C4-2B (cell line): ENCODE data around the gene SUPV3L1.

Experiments
- ZFX ChIP-seq: fragments of 450-650 bp; IDR thresholded peaks from 2 replicates; pipeline ENCODE4 v1.6.1; 2017
- TF ChIP-seq, protein P1 (sequence below): fragments of 450-650 bp; conservative IDR thresholded peaks from 2 replicates; pipeline ENCODE4 v1.5.1; 2017; ENCODE audit warnings: mild to moderate bottlenecking

DNA sequence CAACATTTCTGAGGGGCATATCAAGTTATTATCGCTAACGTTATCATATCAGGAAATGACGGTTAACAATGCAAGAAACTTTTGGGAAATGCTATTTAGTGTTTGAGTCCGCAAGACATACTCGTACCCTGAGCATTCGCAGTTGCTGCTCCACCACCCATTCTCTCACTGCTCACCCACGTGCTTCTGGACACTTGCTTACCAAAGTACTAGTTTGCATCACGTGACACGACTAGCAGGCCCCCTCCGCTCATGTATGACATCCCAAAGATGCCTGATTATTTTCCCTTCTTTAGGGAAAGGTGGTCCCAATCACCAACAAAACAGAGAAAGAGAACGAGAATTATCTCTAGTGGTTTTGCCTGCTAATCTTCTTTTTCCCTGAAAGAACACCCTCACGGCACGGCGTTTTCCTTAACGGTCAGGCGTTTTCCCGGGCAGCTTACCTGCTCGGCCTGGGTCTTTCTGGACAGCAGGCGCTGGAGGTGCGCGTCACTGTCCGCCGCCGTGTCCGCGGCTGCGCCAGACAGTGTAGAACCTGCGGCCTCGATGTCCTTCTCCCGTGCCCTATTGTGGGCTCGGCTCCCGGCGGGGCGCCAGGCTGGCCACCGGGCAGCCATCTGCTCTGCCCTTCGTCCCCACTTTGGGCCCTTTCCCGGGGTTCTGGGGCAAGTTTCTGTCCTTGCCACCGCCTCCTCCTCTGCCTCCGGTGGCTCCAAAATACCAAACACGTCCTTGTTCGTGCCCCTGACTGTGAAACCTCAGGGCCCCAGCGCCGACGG is at the start of gene SUPV3L1:
- TF ChIP-seq, protein P1, sequence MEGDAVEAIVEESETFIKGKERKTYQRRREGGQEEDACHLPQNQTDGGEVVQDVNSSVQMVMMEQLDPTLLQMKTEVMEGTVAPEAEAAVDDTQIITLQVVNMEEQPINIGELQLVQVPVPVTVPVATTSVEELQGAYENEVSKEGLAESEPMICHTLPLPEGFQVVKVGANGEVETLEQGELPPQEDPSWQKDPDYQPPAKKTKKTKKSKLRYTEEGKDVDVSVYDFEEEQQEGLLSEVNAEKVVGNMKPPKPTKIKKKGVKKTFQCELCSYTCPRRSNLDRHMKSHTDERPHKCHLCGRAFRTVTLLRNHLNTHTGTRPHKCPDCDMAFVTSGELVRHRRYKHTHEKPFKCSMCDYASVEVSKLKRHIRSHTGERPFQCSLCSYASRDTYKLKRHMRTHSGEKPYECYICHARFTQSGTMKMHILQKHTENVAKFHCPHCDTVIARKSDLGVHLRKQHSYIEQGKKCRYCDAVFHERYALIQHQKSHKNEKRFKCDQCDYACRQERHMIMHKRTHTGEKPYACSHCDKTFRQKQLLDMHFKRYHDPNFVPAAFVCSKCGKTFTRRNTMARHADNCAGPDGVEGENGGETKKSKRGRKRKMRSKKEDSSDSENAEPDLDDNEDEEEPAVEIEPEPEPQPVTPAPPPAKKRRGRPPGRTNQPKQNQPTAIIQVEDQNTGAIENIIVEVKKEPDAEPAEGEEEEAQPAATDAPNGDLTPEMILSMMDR: no peak
- peak; percentile 80 for TF ChIP-seq ZFX
